H9 (cell line): ENCODE data around the gene TADA3. TPM values are rescaled to one million over a fixed set of nuclear protein-coding genes. Genes with fewer than 3 reads are reported as not detected.

Experiments
- DNase-seq: peaks from one replicate; pipeline ENCODE4 v3.0.0-alpha.2; 2017
- H2AFZ ChIP-seq: one replicate; pipeline ENCODE4 v1.6.1; 2013; ENCODE audit warnings: mild to moderate bottlenecking, low read length, control low read depth, moderate library complexity
- H2AK5ac ChIP-seq: 2 replicates; pipeline ENCODE4 v1.6.1; 2013; ENCODE audit warnings: low read length, control low read depth, mixed read lengths; ENCODE audit not compliant: insufficient read length
- H2BK120ac ChIP-seq: one replicate; pipeline ENCODE4 v1.6.1; 2013; ENCODE audit warnings: low read depth, mild to moderate bottlenecking, low read length, control low read depth, inconsistent platforms; ENCODE audit not compliant: poor library complexity, severe bottlenecking
- H2BK12ac ChIP-seq: 2 replicates; pipeline ENCODE4 v1.6.1; 2013; ENCODE audit warnings: low read length, control low read depth, mixed read lengths, low read depth; ENCODE audit not compliant: insufficient read length
- H2BK15ac ChIP-seq: 2 replicates; pipeline ENCODE4 v1.6.1; 2013; ENCODE audit warnings: low read depth, low read length, control low read depth
- H2BK20ac ChIP-seq: one replicate; pipeline ENCODE4 v1.6.1; 2013; ENCODE audit warnings: low read depth, mild to moderate bottlenecking, low read length, control low read depth, inconsistent platforms; ENCODE audit not compliant: poor library complexity, severe bottlenecking
- H2BK5ac ChIP-seq: 2 replicates; pipeline ENCODE4 v1.6.1; 2013; ENCODE audit warnings: low read length, control low read depth, mixed read lengths; ENCODE audit not compliant: insufficient read length
- H3K14ac ChIP-seq: 2 replicates; pipeline ENCODE4 v1.6.1; 2013; ENCODE audit warnings: low read length, control low read depth; ENCODE audit not compliant: insufficient read depth
- H3K18ac ChIP-seq: 2 replicates; pipeline ENCODE4 v1.6.1; 2013; ENCODE audit warnings: low read depth, mild to moderate bottlenecking, mixed read lengths, low read length, control low read depth; ENCODE audit not compliant: insufficient read length
- H3K23ac ChIP-seq: 2 replicates; pipeline ENCODE4 v1.6.1; 2013; ENCODE audit warnings: low read length, control low read depth, mixed read lengths, low read depth; ENCODE audit not compliant: insufficient read length
- H3K23me2 ChIP-seq: 2 replicates; pipeline ENCODE4 v1.6.1; 2013; ENCODE audit warnings: low read depth, mild to moderate bottlenecking, mixed read lengths, low read length, control low read depth; ENCODE audit not compliant: insufficient read length, poor library complexity, severe bottlenecking
- H3K27ac ChIP-seq: 2 replicates; pipeline ENCODE4 v1.5.1; 2013; ENCODE audit warnings: low read length, control low read depth, mixed read lengths, low read depth; ENCODE audit not compliant: insufficient read length
- H3K27me3 ChIP-seq: 2 replicates; pipeline ENCODE4 v1.6.1; 2013; ENCODE audit warnings: low read length, control low read depth, inconsistent platforms; ENCODE audit not compliant: insufficient read depth
- H3K4ac ChIP-seq: 2 replicates; pipeline ENCODE4 v1.6.1; 2013; ENCODE audit warnings: low read depth, mild to moderate bottlenecking, control low read depth, inconsistent platforms, low read length, moderate library complexity
- H3K4me1 ChIP-seq: 2 replicates; pipeline ENCODE4 v1.6.1; 2013; ENCODE audit warnings: low read length, control low read depth, inconsistent platforms; ENCODE audit not compliant: insufficient read depth
- H3K4me2 ChIP-seq: 2 replicates; pipeline ENCODE4 v1.6.1; 2013; ENCODE audit warnings: low read length, control low read depth, mixed read lengths; ENCODE audit not compliant: insufficient read length, insufficient read depth
- H3K56ac ChIP-seq: 2 replicates; pipeline ENCODE4 v1.6.1; 2013; ENCODE audit warnings: low read depth, mild to moderate bottlenecking, mixed read lengths, low read length, control low read depth; ENCODE audit not compliant: insufficient read length
- H3K79me1 ChIP-seq: 2 replicates; pipeline ENCODE4 v1.6.1; 2013; ENCODE audit warnings: low read depth, mild to moderate bottlenecking, moderate library complexity, low read length, control low read depth, inconsistent platforms; ENCODE audit not compliant: insufficient read depth, poor library complexity, severe bottlenecking
- H3K79me2 ChIP-seq: 2 replicates; pipeline ENCODE4 v1.6.1; 2013; ENCODE audit warnings: low read length, control low read depth, inconsistent platforms; ENCODE audit not compliant: insufficient read depth
- H3K9ac ChIP-seq: 2 replicates; pipeline ENCODE4 v1.6.1; 2013; ENCODE audit warnings: low read length, control low read depth, mixed read lengths; ENCODE audit not compliant: insufficient read length; ENCODE audit errors: extremely low read depth
- H3K9me3 ChIP-seq: one replicate; pipeline ENCODE4 v1.6.1; 2013; ENCODE audit warnings: low read depth, low read length, inconsistent platforms; ENCODE audit not compliant: control insufficient read depth
- H3T11ph ChIP-seq: one replicate; pipeline ENCODE4 v1.6.1; 2013; ENCODE audit warnings: mild to moderate bottlenecking, low read length, control low read depth, inconsistent platforms
- H4K20me1 ChIP-seq: one replicate; pipeline ENCODE4 v1.6.1; 2013; ENCODE audit not compliant: control insufficient read depth, insufficient read length, insufficient read depth
- H4K5ac ChIP-seq: 2 replicates; pipeline ENCODE4 v1.6.1; 2013; ENCODE audit warnings: low read depth, mild to moderate bottlenecking, mixed read lengths, low read length, control low read depth; ENCODE audit not compliant: insufficient read length
- H4K8ac ChIP-seq: replicated peaks from 2 replicates; pipeline ENCODE4 v1.6.1; 2013; ENCODE audit warnings: low read length, control low read depth, mixed read lengths, low read depth; ENCODE audit not compliant: insufficient read length
- H4K91ac ChIP-seq: 2 replicates; pipeline ENCODE4 v1.6.1; 2013; ENCODE audit warnings: low read depth, mild to moderate bottlenecking, moderate library complexity, mixed read lengths, low read length, control low read depth; ENCODE audit not compliant: insufficient read length
- H3K27ac Mint-ChIP-seq, 3 experiments: 2 replicates in 2 of 3; 3 replicates in 1 of 3; pipeline ENCODE4 v1.8.0; 2020 to 2021; ENCODE audit warnings: mixed read lengths in 3 of 3, mild to moderate bottlenecking in 1 of 3, moderate library complexity in 1 of 3
- H3K27me3 Mint-ChIP-seq: 2 replicates; pipeline ENCODE4 v1.8.0; 2021; ENCODE audit warnings: low read depth, mild to moderate bottlenecking, moderate library complexity, mixed read lengths
- H3K36me3 Mint-ChIP-seq, 3 experiments: 2 replicates in 2 of 3; 3 replicates in 1 of 3; pipeline ENCODE4 v1.8.0; 2020 to 2021; ENCODE audit warnings: low read depth in 3 of 3, mixed read lengths in 3 of 3; ENCODE audit not compliant: insufficient read depth in 1 of 3
- H3K4me1 Mint-ChIP-seq, 2 experiments: 2 replicates each; pipeline ENCODE4 v1.8.0; 2020; ENCODE audit warnings: mixed read lengths in 2 of 2
- H3K4me3 Mint-ChIP-seq, 2 experiments: 2 replicates in 1 of 2; 3 replicates in 1 of 2; pipeline ENCODE4 v1.8.0; 2020 to 2021; ENCODE audit warnings: mild to moderate bottlenecking in 2 of 2, mixed read lengths in 2 of 2, moderate library complexity in 1 of 2
- H3K9me3 Mint-ChIP-seq, 2 experiments: 2 replicates in 1 of 2; 3 replicates in 1 of 2; pipeline ENCODE4 v1.8.0; 2020; ENCODE audit warnings: mild to moderate bottlenecking in 2 of 2, mixed read lengths in 2 of 2, moderate library complexity in 1 of 2
- CTCF ChIP-seq: fragments of 200-600 bp; sonication (generic); conservative IDR thresholded peaks from 3 replicates; pipeline ENCODE4 v1.8.0; 2021; ENCODE audit warnings: antibody characterized with exemption, mild to moderate bottlenecking
- WGBS: extraction: QIAGEN DNeasy Blood & Tissue Kit; methylation state at CpG from one replicate; pipeline ENCODE4 v1.1.7; 2013; ENCODE audit warnings: missing lambda C conversion rate, low lambda C conversion rate, mixed read lengths; ENCODE audit not compliant: insufficient read length; ENCODE audit errors: extremely low coverage; 5-methylcytosine and 5-hydroxymethylcytosine counted together
- total RNA-seq: library from RNA; stranded (reverse); gene quantifications from 2 replicates; pipeline ENCODE4 v1.2.1, GENCODE V29; 2021

The TADA3 gene
- total RNA-seq, 1 experiment from 2014 or later: 49.8 TPM

- no CpG with 5 or more reads among the region's 4 CpGs for WGBS
- no peak overlapping the region for H3K9ac ChIP-seq
These were observed 17.0 kb upstream of the TADA3 start for GRCh38 chr3:9809239-9809614.

More at GRCh38 chr3:9809239-9809614, 17.0 kb upstream of the TADA3 start:
- H3K4me2 ChIP-seq: peak overlapping the region; percentile 70
- H3K9me3 ChIP-seq: no peaks in the 10 kb centered on the region
- H3K27me3 ChIP-seq: no peaks in the 10 kb centered on the region
- no peak overlapping the region for H2AK5ac ChIP-seq
- no peak overlapping the region for H2BK120ac ChIP-seq
- H2AFZ ChIP-seq: no peak overlapping the region
- H2BK15ac ChIP-seq: no peak overlapping the region
- H3K18ac ChIP-seq: no peak overlapping the region
- H4K91ac ChIP-seq: no peak overlapping the region
- no peak for TF ChIP-seq CTCF
- no peaks in the 10 kb centered on the region for H4K20me1 ChIP-seq
- H3T11ph ChIP-seq: no peak overlapping the region
- H3K27ac ChIP-seq: no peak overlapping the region
- H4K8ac ChIP-seq: no peak overlapping the region
- peak; percentile 43 for DNase-seq
- no peak overlapping the region for H3K23ac ChIP-seq
- H3K56ac ChIP-seq: no peak overlapping the region
- H2BK5ac ChIP-seq: no peak overlapping the region
- H3K4me1 ChIP-seq: no peaks in the 10 kb centered on the region
- no peaks in the 10 kb centered on the region for H3K79me2 ChIP-seq
- Mint-ChIP-seq H3K4me3 (peak overlapping the region; percentile 71 to 82), H3K27me3 (peaks cover 16% of the 10 kb centered on the region), H3K27ac (peak overlapping the region in 2 of 3 experiments; percentile 56 to 86; a peak in 4 of 7 replicates), H3K4me1 (peaks cover 20 to 23% of the 10 kb centered on the region in 2 experiments), H3K9me3 (no peaks in the 10 kb centered on the region), H3K36me3 (peaks cover 12 to 30% (median 24%) of the 10 kb centered on the region in 3 experiments; a peak in 6 of 7 replicates)
- no peaks in the 10 kb centered on the region for H3K79me1 ChIP-seq
- no peak overlapping the region for H3K4ac ChIP-seq
- H3K14ac ChIP-seq: no peak overlapping the region
- no peak overlapping the region for H2BK20ac ChIP-seq
- peaks cover 7% of the 10 kb centered on the region for H3K23me2 ChIP-seq
- H2BK12ac ChIP-seq: no peak overlapping the region
- H4K5ac ChIP-seq: no peak overlapping the region
